NCI-H1694 treated with DMSO at 0.1 percent for 48 hours (cell line): ENCODE data around the gene CYP27C1.
"Not testable (repeated sequence)": the region's sequence is repeated elsewhere in the genome, so short reads cannot be mapped to it uniquely, and the experiment has no call there.

ENCODE experiments used
- DNase-seq: peaks from one replicate; lab custom pipeline; 2025; lab: John Stamatoyannopoulos, UW

Gene CYP27C1

GRCh38 chr2:127220768-127221527 is 849 bp upstream of the CYP27C1 start:
- no peak for DNase-seq

- DNase-seq = peak; percentile 8
Measured at GRCh38 chr2:127219171-127220070, 678 bp downstream of the CYP27C1 start.

- no peak for DNase-seq
Measured at GRCh38 chr2:127218812-127219170, 1.3 kb downstream of the CYP27C1 start.

GRCh38 chr2:127217470-127218325 is 2.4 kb downstream of the CYP27C1 start:
- no peak for DNase-seq

GRCh38 chr2:127216593-127216992 is 3.5 kb downstream of the CYP27C1 start:
- no peak for DNase-seq

- DNase-seq = no peak
Measured at GRCh38 chr2:127216095-127216494, 4.0 kb downstream of the CYP27C1 start.

GRCh38 chr2:127214201-127214600 is 5.9 kb downstream of the CYP27C1 start:
- not testable (repeated sequence) for DNase-seq

- peak; percentile 97 for DNase-seq
Measured at GRCh38 chr2:127208313-127208712, 11.8 kb downstream of the CYP27C1 start.

- no peak for DNase-seq
Measured at GRCh38 chr2:127205218-127206125, 14.6 kb downstream of the CYP27C1 start.

GRCh38 chr2:127201452-127201851 is 18.6 kb downstream of the CYP27C1 start:
- DNase-seq = no peak

- no peak for DNase-seq
Measured at GRCh38 chr2:127200962-127201361, 19.1 kb downstream of the CYP27C1 start.

- no peak for DNase-seq
Measured at GRCh38 chr2:127199223-127199622, 20.9 kb downstream of the CYP27C1 start.

- peak; percentile 69 for DNase-seq
Measured at GRCh38 chr2:127197475-127198385, 22.4 kb downstream of the CYP27C1 start.

- no peak for DNase-seq
Measured at GRCh38 chr2:127196998-127197397, 23.1 kb downstream of the CYP27C1 start.

- DNase-seq = no peak
Measured at GRCh38 chr2:127196549-127196948, 23.6 kb downstream of the CYP27C1 start.

GRCh38 chr2:127195140-127196074 is 24.7 kb downstream of the CYP27C1 start:
- DNase-seq = no peak

GRCh38 chr2:127194447-127194846 is 25.7 kb downstream of the CYP27C1 start:
- no peak for DNase-seq

GRCh38 chr2:127193967-127194280 is 26.2 kb downstream of the CYP27C1 start:
- no peak for DNase-seq
